CD4-positive, alpha-beta T cell treated with Interferon alpha-2 for 1 hour (primary cell): ENCODE measurements around the gene KCNAB2.

ENCODE experiments used
- DNase-seq, 2 donors: peaks; one replicate each; pipeline ENCODE4 v3.0.0-alpha.2; 2020 to 2022

Gene KCNAB2

GRCh38 chr1:6134741-6135510 is 89.2 kb downstream of the KCNAB2 start:
- DNase-seq = no peak

- DNase-seq = no peak
Measured at GRCh38 chr1:6136516-6137220, 91.0 kb downstream of the KCNAB2 start.

DNA sequence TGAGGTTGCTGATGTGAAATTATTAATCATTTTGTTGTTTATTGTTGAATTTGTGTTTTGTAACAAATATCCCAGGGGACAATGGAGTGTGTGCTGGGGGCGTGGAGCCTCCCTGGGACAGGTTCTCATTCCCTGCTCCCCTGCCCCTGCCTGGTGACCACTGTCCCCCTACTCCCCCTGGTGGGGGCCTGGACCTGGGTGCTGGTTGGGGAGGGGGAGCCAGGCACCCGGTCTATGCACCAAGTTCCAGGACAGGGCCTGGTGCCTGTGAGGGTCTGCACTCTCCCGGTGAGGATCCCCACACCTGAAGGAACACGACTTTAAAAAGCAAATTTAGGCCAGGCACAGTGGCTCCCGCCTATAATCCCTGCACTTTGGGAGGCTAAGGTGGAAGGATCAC is 92.1 kb downstream of the KCNAB2 start:
- DNase-seq = no peak

DNA sequence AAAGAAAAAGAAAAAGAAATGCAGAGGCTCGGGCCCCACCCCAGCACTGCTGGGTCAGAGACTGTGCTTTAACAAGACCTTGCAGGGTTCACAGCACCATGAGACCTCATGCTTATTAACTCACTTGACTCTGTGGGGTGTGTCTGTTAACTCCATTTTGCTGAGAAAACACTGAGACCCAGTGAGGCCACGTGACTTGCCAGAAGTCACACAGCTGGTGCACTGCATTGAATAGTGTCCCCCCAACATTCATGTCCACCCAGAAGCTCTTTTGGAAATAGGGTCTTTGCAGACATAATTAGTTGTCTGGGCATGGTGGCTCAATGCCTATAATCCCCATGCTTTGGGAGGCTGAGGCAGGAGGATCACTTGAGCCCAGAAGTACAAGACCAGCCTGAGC is 94.7 kb downstream of the KCNAB2 start:
- DNase-seq = no peak

- DNase-seq = no peak
Measured at GRCh38 chr1:6141592-6141991, 95.9 kb downstream of the KCNAB2 start.

DNA sequence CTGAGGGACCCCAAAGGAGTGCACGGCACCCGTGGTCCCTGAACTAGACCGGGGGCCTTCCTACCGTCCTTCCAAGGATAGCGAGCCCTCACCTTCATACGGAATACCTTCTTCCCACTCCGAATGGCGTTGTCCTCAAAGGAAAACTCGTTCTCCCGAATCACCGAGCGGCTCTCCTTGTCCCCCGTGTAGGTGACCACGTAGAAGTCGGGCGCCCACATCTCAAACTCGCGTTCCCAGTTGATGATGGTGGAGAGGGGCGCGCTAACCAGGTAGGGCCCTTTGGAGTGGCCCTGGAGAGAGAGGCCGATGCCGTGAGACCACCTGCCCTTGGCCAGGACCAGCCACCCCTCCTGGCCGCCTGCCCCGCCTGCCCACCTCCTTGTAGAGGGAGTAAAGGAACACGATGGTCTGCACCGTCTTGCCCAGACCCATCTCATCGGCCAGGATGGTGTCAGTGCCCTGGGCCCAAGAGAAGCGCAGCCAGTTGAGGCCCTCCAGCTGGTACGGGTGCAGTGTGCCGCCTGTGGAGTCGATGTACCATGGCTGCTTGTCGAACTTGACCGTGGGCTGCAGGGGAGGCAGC is 96.4 kb downstream of the KCNAB2 start:
- no peak for DNase-seq

DNA sequence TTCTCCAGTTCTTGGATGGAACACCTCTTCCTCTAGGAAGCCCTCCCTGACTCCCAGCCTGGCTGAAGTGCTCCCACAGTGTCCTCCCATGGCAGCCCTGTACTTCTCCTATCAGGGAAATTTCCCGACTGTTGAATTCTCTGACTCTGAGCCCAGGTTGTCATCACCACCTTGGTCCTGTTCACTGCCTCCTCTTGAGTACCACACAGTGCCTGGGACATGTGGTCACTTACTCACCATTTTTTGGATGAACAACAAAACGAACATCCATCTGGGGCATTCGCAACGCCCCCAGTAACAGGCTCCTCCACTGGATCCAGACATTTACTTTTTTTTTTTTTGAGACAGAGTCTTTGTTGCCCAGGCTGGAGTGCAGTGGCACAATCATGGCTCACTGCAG is 97.0 kb downstream of the KCNAB2 start:
- DNase-seq = no peak

GRCh38 chr1:6143395-6143794 is 97.7 kb downstream of the KCNAB2 start:
- DNase-seq = no peak

DNA sequence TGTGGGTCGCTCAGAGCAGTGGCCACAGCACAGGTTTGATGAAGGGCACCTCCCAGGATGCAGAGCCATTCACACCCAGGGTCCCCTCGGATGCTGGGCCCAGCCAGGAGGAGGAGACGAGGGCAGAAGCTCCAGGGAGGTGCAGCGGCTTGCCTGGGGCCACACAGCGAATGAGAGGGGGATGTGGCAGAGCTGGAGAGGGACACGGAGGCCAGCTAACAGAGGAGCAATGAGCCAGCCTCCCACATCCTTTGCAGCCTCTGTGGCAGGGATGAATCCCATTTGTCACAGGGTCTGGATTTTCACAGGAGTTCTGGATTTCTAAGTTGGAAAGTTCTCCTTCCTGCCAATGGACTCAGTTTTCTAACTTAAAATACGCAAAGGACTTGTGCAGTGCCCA is 98.5 kb downstream of the KCNAB2 start:
- DNase-seq = no peak

DNA sequence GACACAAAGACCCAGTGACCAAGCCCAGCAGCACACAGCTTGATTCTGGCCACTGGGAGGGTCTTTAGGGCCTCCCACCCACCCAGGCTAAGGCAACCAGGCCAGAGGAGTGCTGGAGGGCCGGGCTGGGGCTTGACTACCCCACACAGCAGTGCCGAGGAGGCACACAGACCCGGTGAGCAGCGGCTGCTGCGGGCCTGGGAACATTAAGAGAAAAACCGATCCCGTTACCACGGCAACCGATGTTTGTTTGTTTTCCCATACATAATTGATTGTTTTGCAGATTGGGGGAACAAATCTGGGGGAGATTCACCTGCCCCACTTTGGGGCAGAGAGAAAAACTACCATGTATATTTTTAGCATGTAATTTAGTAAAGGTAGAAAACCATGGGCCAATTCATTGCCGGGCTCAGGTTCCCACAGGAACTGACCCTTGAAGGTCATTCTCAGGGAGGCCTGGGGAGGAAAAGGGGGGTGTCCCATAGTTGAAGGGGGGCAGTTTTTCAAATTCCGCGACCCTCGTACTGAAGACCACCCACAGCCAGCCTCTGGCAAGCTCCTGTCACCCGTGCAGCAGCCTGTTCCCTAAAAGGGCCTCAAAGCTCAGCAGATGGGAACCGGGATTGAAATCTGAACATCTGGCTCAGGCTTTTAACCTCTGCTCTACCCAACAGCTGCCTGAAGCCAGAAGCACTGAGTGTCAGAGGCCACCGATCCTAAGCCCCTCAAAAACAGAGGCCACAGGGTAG is 99.1 kb downstream of the KCNAB2 start:
- no peak for DNase-seq

DNA sequence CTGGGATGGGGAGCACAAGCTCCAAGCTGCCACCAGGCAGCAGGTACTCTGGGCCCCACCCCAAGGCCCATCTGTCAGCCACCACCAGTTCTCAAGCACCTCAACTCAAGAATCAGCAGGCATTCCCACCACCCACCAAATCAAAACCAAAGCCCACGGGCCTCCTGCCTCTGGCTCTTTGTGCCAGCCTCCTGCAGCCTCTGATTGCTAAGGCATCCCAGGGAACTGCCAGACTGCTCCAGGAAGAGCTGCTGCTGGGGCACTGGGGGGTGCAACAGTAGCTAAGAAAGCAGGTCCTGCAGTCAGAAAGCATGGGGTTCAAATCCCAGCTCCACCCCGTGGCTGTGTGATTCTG is 99.7 kb downstream of the KCNAB2 start:
- DNase-seq = no peak

DNA sequence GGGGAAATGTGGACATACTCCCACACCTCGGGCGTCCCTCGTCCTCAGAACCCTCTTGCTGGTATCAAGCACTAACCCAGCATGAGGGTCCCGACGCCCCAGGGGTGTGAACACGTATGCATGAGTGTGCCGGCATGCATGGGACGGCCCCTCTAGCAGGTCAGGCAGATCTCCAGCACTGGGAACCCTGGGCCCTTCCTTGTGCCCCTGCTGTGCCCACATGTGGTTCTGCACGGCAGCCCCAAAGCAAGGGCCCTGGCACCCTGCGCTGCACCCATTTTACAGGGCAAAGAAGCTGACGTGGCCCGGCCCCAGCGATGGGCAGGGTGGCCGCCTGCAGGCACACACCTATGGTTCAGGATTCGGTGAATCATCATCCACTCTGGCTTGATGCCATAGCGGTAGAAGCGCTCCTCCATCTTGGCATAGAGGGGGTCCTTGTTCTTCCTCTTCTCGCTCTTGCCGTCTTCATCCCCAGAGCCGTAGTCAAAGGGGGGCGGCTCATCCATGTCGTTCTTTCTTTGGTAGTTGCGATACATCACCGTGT is 100.2 kb downstream of the KCNAB2 start:
- DNase-seq = no peak

GRCh38 chr1:6148497-6149241 is 103.0 kb downstream of the KCNAB2 start:
- DNase-seq = peak; percentile 58 to 74

- DNase-seq = no peak
Measured at GRCh38 chr1:6149597-6149996, 103.9 kb downstream of the KCNAB2 start.

- DNase-seq = no peak
Measured at GRCh38 chr1:6150006-6150938, 104.6 kb downstream of the KCNAB2 start.
